Ectodermal cell (in vitro differentiated cells): ENCODE data around the gene PTPRC.

ENCODE experiments used
- H3K27ac ChIP-seq: 2 replicates; pipeline ENCODE4 v1.7.0; 2013; ENCODE audit warnings: mild to moderate bottlenecking, low read depth, low read length; ENCODE audit not compliant: insufficient read depth, poor library complexity, severe bottlenecking
- H3K27me3 ChIP-seq: 2 replicates; pipeline ENCODE4 v1.7.0; 2013; ENCODE audit warnings: mild to moderate bottlenecking, low read length; ENCODE audit not compliant: insufficient read depth, control insufficient read depth, poor library complexity, severe bottlenecking
- H3K36me3 ChIP-seq: one replicate; pipeline ENCODE4 v1.7.0; 2013; ENCODE audit warnings: low read length; ENCODE audit not compliant: control insufficient read depth, insufficient read depth
- H3K4me1 ChIP-seq: one replicate; pipeline ENCODE4 v1.7.0; 2013; ENCODE audit warnings: low read length; ENCODE audit not compliant: control insufficient read depth, insufficient read depth
- H3K4me3 ChIP-seq: 2 replicates; pipeline ENCODE4 v1.7.0; 2013; ENCODE audit warnings: low read depth, low read length, control low read depth; ENCODE audit not compliant: insufficient read depth
- H3K9me3 ChIP-seq: 2 replicates; pipeline ENCODE4 v1.7.0; 2013; ENCODE audit warnings: mild to moderate bottlenecking, low read length, moderate library complexity; ENCODE audit not compliant: control insufficient read depth
- WGBS, 2 experiments: methylation state at CpG; one replicate each; pipeline ENCODE4 v1.1.7; 2013; ENCODE audit warnings: missing lambda C conversion rate in 2 of 2; 5-methylcytosine and 5-hydroxymethylcytosine counted together

PTPRC gene

GRCh38 chr1:198741744-198742143 is 102.9 kb downstream of the PTPRC start:
- no peaks in the 10 kb centered on the region for H3K27me3 ChIP-seq
- H3K9me3 ChIP-seq = no peaks in the 10 kb centered on the region
- H3K27ac ChIP-seq = no peak overlapping the region
- H3K4me1 ChIP-seq = no peaks in the 10 kb centered on the region
- no peaks in the 10 kb centered on the region for H3K36me3 ChIP-seq
- WGBS, 2 experiments = 22 to 48% methylated on average over 2 to 3 of the region's 3 CpGs
- no peak overlapping the region for H3K4me3 ChIP-seq

DNA sequence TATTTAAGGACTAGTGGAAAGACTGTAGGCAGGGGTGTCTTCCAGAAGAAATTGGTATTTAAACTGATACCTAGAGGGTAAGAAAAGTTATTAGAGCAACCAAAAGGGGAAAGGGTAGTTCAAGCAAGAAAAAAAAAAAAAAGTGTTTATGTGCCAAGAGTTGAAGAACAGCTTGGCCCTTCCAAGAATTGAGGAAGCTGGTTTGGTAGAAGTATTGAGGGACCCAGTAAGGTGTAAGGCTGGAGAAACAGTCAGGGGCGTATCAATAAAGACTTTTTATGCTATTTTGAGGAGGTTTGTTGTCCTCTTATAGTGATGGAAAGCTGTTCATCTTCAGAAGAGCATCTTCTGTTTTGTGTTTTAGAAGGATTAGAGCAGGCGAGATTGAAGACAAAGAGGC is 108.3 kb downstream of the PTPRC start:
- WGBS, 2 experiments = 92% methylated on average over 2 of the region's 2 CpGs
- H3K4me1 ChIP-seq = no peaks in the 10 kb centered on the region
- H3K36me3 ChIP-seq = no peaks in the 10 kb centered on the region
- H3K27me3 ChIP-seq = no peaks in the 10 kb centered on the region
- no peaks in the 10 kb centered on the region for H3K9me3 ChIP-seq
- H3K27ac ChIP-seq = no peak overlapping the region
- H3K4me3 ChIP-seq = no peak overlapping the region

DNA sequence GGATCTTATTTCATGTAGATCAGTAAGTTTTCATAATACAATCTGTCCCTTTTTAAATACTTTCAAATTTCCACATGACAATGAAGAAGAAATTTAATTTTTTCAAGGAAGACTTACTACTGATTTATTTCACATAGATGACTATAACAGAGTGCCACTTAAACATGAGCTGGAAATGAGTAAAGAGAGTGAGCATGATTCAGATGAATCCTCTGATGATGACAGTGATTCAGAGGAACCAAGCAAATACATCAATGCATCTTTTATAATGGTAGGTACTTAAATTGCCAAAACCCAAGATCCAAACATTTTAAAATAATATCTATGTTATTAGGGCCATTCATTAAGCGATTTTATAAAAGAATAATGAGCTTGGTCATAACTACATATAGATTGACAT is 110.4 kb downstream of the PTPRC start:
- H3K36me3 ChIP-seq = no peaks in the 10 kb centered on the region
- no peak overlapping the region for H3K27ac ChIP-seq
- H3K4me1 ChIP-seq = no peaks in the 10 kb centered on the region
- H3K27me3 ChIP-seq = no peaks in the 10 kb centered on the region
- no CpG with 5 or more reads among the region's 1 CpG for WGBS, 2 experiments
- H3K4me3 ChIP-seq = no peak overlapping the region
- no peaks in the 10 kb centered on the region for H3K9me3 ChIP-seq

- 91 to 96% methylated on average over 1 of the region's 3 CpGs for WGBS, 2 experiments
- H3K9me3 ChIP-seq = no peaks in the 10 kb centered on the region
- H3K4me3 ChIP-seq = no peak overlapping the region
- no peak overlapping the region for H3K27ac ChIP-seq
- no peaks in the 10 kb centered on the region for H3K36me3 ChIP-seq
- H3K27me3 ChIP-seq = no peaks in the 10 kb centered on the region
- no peaks in the 10 kb centered on the region for H3K4me1 ChIP-seq
Measured at GRCh38 chr1:198750081-198750480, 111.2 kb downstream of the PTPRC start.

- H3K9me3 ChIP-seq = no peaks in the 10 kb centered on the region
Measured at GRCh38 chr1:198751741-198752140, 112.9 kb downstream of the PTPRC start.

DNA sequence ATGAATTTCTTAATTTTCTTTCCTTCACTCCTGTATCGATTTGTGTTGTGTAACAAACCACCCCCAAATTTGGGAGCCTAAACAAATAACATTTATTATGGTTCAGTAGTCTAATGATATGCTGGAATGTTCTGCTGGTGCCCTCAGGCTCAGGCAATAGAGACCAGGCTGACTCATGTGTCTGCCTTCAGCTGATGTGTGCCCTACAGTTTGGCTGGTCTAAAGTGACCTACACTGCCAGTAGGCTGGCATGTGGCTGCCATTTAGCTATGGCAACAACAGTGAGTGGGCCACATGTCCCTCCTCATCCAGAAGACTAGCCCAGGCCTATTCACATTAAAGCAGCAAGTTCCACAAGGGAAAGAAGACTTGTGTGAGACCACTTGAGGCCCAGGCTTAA is 115.8 kb downstream of the PTPRC start:
- no peaks in the 10 kb centered on the region for H3K36me3 ChIP-seq
- H3K27me3 ChIP-seq = no peaks in the 10 kb centered on the region
- WGBS, 2 experiments = 100% methylated on average over 1 of the region's 1 CpG; no CpG with 5 or more reads in 1 of the 2 experiments
- H3K4me1 ChIP-seq = no peaks in the 10 kb centered on the region
- H3K9me3 ChIP-seq = no peaks in the 10 kb centered on the region
- H3K4me3 ChIP-seq = no peak overlapping the region
- no peak overlapping the region for H3K27ac ChIP-seq

More at GRCh38 chr1:198751741-198752140, 112.9 kb downstream of the PTPRC start:
- Histone ChIP-seq H3K4me1 (no peaks in the 10 kb centered on the region), H3K27ac (no peak overlapping the region), H3K36me3 (no peaks in the 10 kb centered on the region), H3K27me3 (no peaks in the 10 kb centered on the region), H3K4me3 (no peak overlapping the region)
- WGBS, 2 experiments = 100% methylated on average over 2 of the region's 3 CpGs; no CpG with 5 or more reads in 1 of the 2 experiments

- Histone ChIP-seq H3K4me3 (no peak overlapping the region), H3K9me3 (no peaks in the 10 kb centered on the region), H3K36me3 (no peaks in the 10 kb centered on the region), H3K27me3 (no peaks in the 10 kb centered on the region), H3K4me1 (no peaks in the 10 kb centered on the region), H3K27ac (no peak overlapping the region)
- 97 to 100% methylated on average over 1 to 2 of the region's 2 CpGs for WGBS, 2 experiments
Measured at GRCh38 chr1:198755715-198756114, 116.9 kb downstream of the PTPRC start.

GRCh38 chr1:198756470-198756869 is 117.6 kb downstream of the PTPRC start:
- no peaks in the 10 kb centered on the region for H3K36me3 ChIP-seq
- no peak overlapping the region for H3K27ac ChIP-seq
- H3K4me3 ChIP-seq = no peak overlapping the region
- no peaks in the 10 kb centered on the region for H3K27me3 ChIP-seq
- no peaks in the 10 kb centered on the region for H3K4me1 ChIP-seq
- no peaks in the 10 kb centered on the region for H3K9me3 ChIP-seq

- 85% methylated on average over 3 to 4 of the region's 4 CpGs for WGBS, 2 experiments
- no peak overlapping the region for H3K27ac ChIP-seq
- no peak overlapping the region for H3K4me3 ChIP-seq
- no peaks in the 10 kb centered on the region for H3K4me1 ChIP-seq
- H3K36me3 ChIP-seq = no peaks in the 10 kb centered on the region
- H3K9me3 ChIP-seq = no peaks in the 10 kb centered on the region
- no peaks in the 10 kb centered on the region for H3K27me3 ChIP-seq
Measured at GRCh38 chr1:198761859-198762616, 123.2 kb downstream of the PTPRC start.

GRCh38 chr1:198763298-198763714 is 124.5 kb downstream of the PTPRC start:
- no peak overlapping the region for H3K4me3 ChIP-seq
- no peak overlapping the region for H3K27ac ChIP-seq
- 50 to 65% methylated on average over 1 of the region's 1 CpG for WGBS, 2 experiments
- H3K9me3 ChIP-seq = no peaks in the 10 kb centered on the region
- no peaks in the 10 kb centered on the region for H3K27me3 ChIP-seq
- no peaks in the 10 kb centered on the region for H3K4me1 ChIP-seq
- no peaks in the 10 kb centered on the region for H3K36me3 ChIP-seq
